ENCODE results near the gene PORCN. TPM values are rescaled to one million over a fixed set of nuclear protein-coding genes. Genes with fewer than 3 reads are reported as not detected.

The PORCN gene
- total RNA-seq, 1 experiment from 2014 or later, result 12.6 TPM

- Histone ChIP-seq H3T11ph (ENCODE audit: low read length) (no peak overlapping the region), H4K91ac (ENCODE audit: insufficient read length, low read depth, low read length) (no peak overlapping the region), H3K4ac (ENCODE audit: low read depth, low read length) (no peak overlapping the region), H2AFZ (ENCODE audit: low read length) (no peak overlapping the region), H3K4me2 (ENCODE audit: insufficient read depth, insufficient read length, low read length) (no peak overlapping the region), H2AK5ac (ENCODE audit: insufficient read length, low read length) (no peak overlapping the region), H3K18ac (ENCODE audit: insufficient read length, low read depth, low read length) (no peak overlapping the region), H4K20me1 (ENCODE audit: control insufficient read depth, insufficient read depth, insufficient read length) (no peaks in the 10 kb centered on the region), H2BK120ac (ENCODE audit: low read depth, low read length, poor library complexity, severe bottlenecking) (no peak overlapping the region), H3K27me3 (ENCODE audit: insufficient read depth, low read length) (no peaks in the 10 kb centered on the region), H4K5ac (ENCODE audit: insufficient read length, low read depth, low read length) (no peak overlapping the region), H2BK12ac (ENCODE audit: insufficient read length, low read depth, low read length) (no peak overlapping the region), H2BK5ac (ENCODE audit: insufficient read length, low read length) (no peak overlapping the region), H3K23me2 (ENCODE audit: insufficient read length, low read depth, low read length, poor library complexity, severe bottlenecking) (no peaks in the 10 kb centered on the region), H3K79me1 (ENCODE audit: insufficient read depth, low read depth, low read length, poor library complexity, severe bottlenecking) (no peaks in the 10 kb centered on the region), H4K8ac (replicated peaks; ENCODE audit: insufficient read length, low read depth, low read length) (no peak overlapping the region), H2BK20ac (ENCODE audit: low read depth, low read length, poor library complexity, severe bottlenecking) (no peak overlapping the region), H3K14ac (ENCODE audit: insufficient read depth, low read length) (no peak overlapping the region), H2BK15ac (ENCODE audit: low read depth, low read length) (no peak overlapping the region), H3K56ac (ENCODE audit: insufficient read length, low read depth, low read length) (no peak overlapping the region), H3K27ac (ENCODE audit: insufficient read length, low read depth, low read length) (no peak overlapping the region), H3K9ac (ENCODE audit: extremely low read depth, insufficient read length, low read length) (no peak overlapping the region), H3K79me2 (ENCODE audit: insufficient read depth, low read length) (no peaks in the 10 kb centered on the region), H3K9me3 (ENCODE audit: control insufficient read depth, low read depth, low read length) (peaks cover 44% of the 10 kb centered on the region), H3K4me1 (ENCODE audit: insufficient read depth, low read length) (no peaks in the 10 kb centered on the region), H3K23ac (ENCODE audit: insufficient read length, low read depth, low read length) (no peak overlapping the region)
- Mint-ChIP-seq H3K36me3 (ENCODE audit: insufficient read depth in 1 of 3, low read depth in 3 of 3) (peaks cover 16 to 52% (median 34%) of the 10 kb centered on the region in 3 experiments), H3K27ac (peak overlapping the region in 1 of 3 experiments; percentile 5; a peak in 2 of 7 replicates), H3K4me3 (no peak overlapping the region), H3K9me3 (peaks cover 76 to 77% of the 10 kb centered on the region in 2 experiments), H3K27me3 (ENCODE audit: low read depth) (no peaks in the 10 kb centered on the region), H3K4me1 (no peaks in the 10 kb centered on the region)
- TF ChIP-seq CTCF (conservative IDR thresholded peaks at IDR 0.05), result no peak
- no CpG with 5 or more reads among the region's 5 CpGs for whole genome bisulfite sequencing (ENCODE audit: extremely low coverage, insufficient read length, low lambda C conversion rate)
- DNase-seq, result no peak
Observed at GRCh38 chrX:48531358-48531959, 22.7 kb downstream of the PORCN start.

Measured in H9 (cell line).